HepG2 (cell line): ENCODE results near the gene ACTN4. TPM values are rescaled to one million over a fixed set of nuclear protein-coding genes. Genes with fewer than 3 reads are reported as not detected.

Experiments
- BHLHE40 ChIP-seq: IDR thresholded peaks from 2 replicates; pipeline ENCODE4 v1.6.1; 2011; ENCODE audit warnings: low read length, improper control_type of control experiment
- ELF1 ChIP-seq: sonication (generic); formaldehyde crosslinking; IDR thresholded peaks from 2 replicates; pipeline ENCODE4 v1.4.0; 2020; ENCODE audit warnings: missing genetic modification reagents
- ELF4 ChIP-seq: sonication (generic); formaldehyde crosslinking; IDR thresholded peaks from 2 replicates; pipeline ENCODE4 v1.5.0; 2020; ENCODE audit warnings: missing genetic modification reagents, mild to moderate bottlenecking, moderate library complexity, borderline replicate concordance
- GTF2F1 ChIP-seq: fragments of 150-350 bp; IDR thresholded peaks from 2 replicates; pipeline ENCODE4 v1.6.1; 2014; ENCODE audit warnings: low read length
- HMGA1 ChIP-seq: sonication (generic); formaldehyde crosslinking; conservative IDR thresholded peaks from 2 replicates; pipeline ENCODE4 v1.4.0; 2020; ENCODE audit warnings: missing genetic modification reagents
- HOXA3 ChIP-seq: sonication (generic); formaldehyde crosslinking; IDR thresholded peaks from 2 replicates; pipeline ENCODE4 v1.5.0; 2020; ENCODE audit warnings: missing genetic modification reagents
- MTA3 ChIP-seq: sonication (generic); formaldehyde crosslinking; IDR thresholded peaks from 2 replicates; pipeline ENCODE4 v1.4.0; 2020; ENCODE audit warnings: missing genetic modification reagents
- NCOA1 ChIP-seq: sonication (generic); formaldehyde crosslinking; IDR thresholded peaks from 2 replicates; pipeline ENCODE4 v1.9.0; 2021; ENCODE audit warnings: missing genetic modification reagents
- SOX13 ChIP-seq, 3 experiments: fragments of 450-650 bp in 1 of 3; sonication (generic) in 1 of 3; formaldehyde crosslinking in 1 of 3; IDR thresholded peaks in 2 of 3; conservative IDR thresholded peaks in 1 of 3; 2 replicates each; pipeline versions ENCODE4 v1.5.0 to v1.6.1; 2016 to 2020; ENCODE audit warnings: antibody characterized with exemption in 1 of 3, mild to moderate bottlenecking in 1 of 3, missing compliant biosample characterization in 1 of 3, missing genetic modification reagents in 1 of 3, moderate library complexity in 1 of 3
- SOX6 ChIP-seq, 2 experiments: fragments of 450-650 bp in 1 of 2; sonication (generic) in 1 of 2; formaldehyde crosslinking in 1 of 2; IDR thresholded peaks; 2 replicates each; pipeline versions ENCODE4 v1.4.0 to v1.6.1; 2017 to 2020; ENCODE audit warnings: antibody characterized with exemption in 1 of 2, mild to moderate bottlenecking in 1 of 2, missing genetic modification reagents in 1 of 2
- XRCC5 ChIP-seq: fragments of 200-400 bp; formaldehyde crosslinking; optimal IDR thresholded peaks from 2 replicates; pipeline ENCODE3; 2017; ENCODE audit warnings: mild to moderate bottlenecking, low read length
- YEATS2 ChIP-seq: sonication (generic); formaldehyde crosslinking; IDR thresholded peaks from 2 replicates; pipeline ENCODE4 v1.4.0; 2020; ENCODE audit warnings: missing genetic modification reagents, borderline replicate concordance
- ZMYM4 ChIP-seq: sonication (generic); formaldehyde crosslinking; IDR thresholded peaks from 2 replicates; pipeline ENCODE4 v1.8.1; 2023; ENCODE audit warnings: mild to moderate bottlenecking, missing genetic modification reagents
- ZNF30 ChIP-seq: sonication (generic); formaldehyde crosslinking; IDR thresholded peaks from 2 replicates; pipeline ENCODE4 v1.5.0; 2020; ENCODE audit warnings: mild to moderate bottlenecking, missing genetic modification reagents
- ZNF441 ChIP-seq: sonication (generic); formaldehyde crosslinking; IDR thresholded peaks from 2 replicates; pipeline ENCODE4 v1.7.0; 2021; ENCODE audit warnings: missing genetic modification reagents, borderline replicate concordance
- polyA plus RNA-seq, 8 experiments: library from polyadenylated mRNA; depleted of rRNA in 3 of 8; stranded (reverse) in 7 of 8; unstranded in 1 of 8; fragments of >200 nt; fragmentation: Illumina TruSeq in 4 of 8; extraction: Trizol in 4 of 8; gene quantifications; 2 replicates each; pipeline versions ENCODE4 v1.2.1 to v1.2.3, GENCODE V29; 2011 to 2016; ENCODE audit warnings: low read depth in 4 of 8, missing spikeins in 1 of 8, mixed read lengths in 1 of 8; ENCODE audit not compliant: insufficient read depth in 1 of 8
- total RNA-seq, 5 experiments: library from RNA; depleted of rRNA; stranded (reverse); fragments of >200 nt; fragmentation: Illumina TruSeq; extraction: Trizol; gene quantifications; 2 replicates each; pipeline ENCODE4 v1.2.3, GENCODE V29; 2016; ENCODE audit warnings: low read depth in 1 of 5
- TF ChIP-seq, protein P1 (sequence below): sonication (generic); formaldehyde crosslinking; conservative IDR thresholded peaks from 2 replicates; pipeline ENCODE4 v1.4.0; 2020; ENCODE audit warnings: missing genetic modification reagents
- TF ChIP-seq, protein P2 (sequence below): sonication (generic); formaldehyde crosslinking; IDR thresholded peaks from 2 replicates; pipeline ENCODE4 v1.8.1; 2023; ENCODE audit warnings: mild to moderate bottlenecking, inconsistent platforms, moderate library complexity, missing genetic modification reagents, borderline replicate concordance
- TF ChIP-seq, protein P3 (sequence below): IDR thresholded peaks from 2 replicates; pipeline ENCODE4 v1.6.1; 2016; ENCODE audit warnings: missing biosample characterization, missing genetic modification reagents, low read depth
- TF ChIP-seq, protein P4 (sequence below): sonication (generic); formaldehyde crosslinking; IDR thresholded peaks from 2 replicates; pipeline ENCODE4 v1.4.0; 2020; ENCODE audit warnings: missing genetic modification reagents; ENCODE audit errors: not compliant biosample characterization
- TF ChIP-seq, protein P5 (sequence below): IDR thresholded peaks from 2 replicates; pipeline ENCODE4 v1.6.1; 2016; ENCODE audit warnings: low read depth, borderline replicate concordance
- TF ChIP-seq, protein P6 (sequence below): sonication (generic); formaldehyde crosslinking; IDR thresholded peaks from 2 replicates; pipeline ENCODE4 v1.5.1; 2020; ENCODE audit warnings: missing genetic modification reagents, mild to moderate bottlenecking, borderline replicate concordance
- TF ChIP-seq, protein P7 (sequence below): sonication (generic); formaldehyde crosslinking; IDR thresholded peaks from 2 replicates; pipeline ENCODE4 v1.8.0; 2022; ENCODE audit warnings: missing genetic modification reagents, mild to moderate bottlenecking, borderline replicate concordance

The ACTN4 gene
- total and polyA plus RNA-seq, 2 of the 13 experiments (the other 11 are each of a cell fraction or from before 2014, with no cell fraction given) = 171 to 192 TPM

DNA sequence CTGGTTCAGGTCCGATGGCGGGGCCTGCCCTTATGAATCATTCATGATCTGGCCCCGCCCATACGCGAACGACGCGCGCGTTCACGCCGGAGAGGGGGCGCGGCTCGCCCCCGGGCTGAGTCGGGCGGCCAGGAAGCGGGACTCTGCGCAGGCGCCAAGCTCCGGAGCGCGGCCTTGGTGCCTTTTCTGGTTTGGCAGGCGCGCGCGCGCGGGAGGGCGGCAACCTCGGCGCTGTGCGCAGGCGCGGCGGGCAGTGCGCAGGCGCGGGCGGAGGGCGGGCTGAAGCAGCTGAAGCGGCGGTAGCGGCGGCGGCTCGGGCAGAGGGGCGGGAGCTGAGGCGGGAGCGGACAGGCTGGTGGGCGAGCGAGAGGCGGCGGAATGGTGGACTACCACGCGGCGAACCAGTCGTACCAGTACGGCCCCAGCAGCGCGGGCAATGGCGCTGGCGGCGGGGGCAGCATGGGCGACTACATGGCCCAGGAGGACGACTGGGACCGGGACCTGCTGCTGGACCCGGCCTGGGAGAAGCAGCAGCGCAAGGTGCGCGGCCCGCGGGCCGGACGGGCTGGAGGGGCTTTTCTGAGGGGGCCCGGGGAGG, at the start of gene ACTN4 (continued):
- TF ChIP-seq ELF1 (CRISPR knock-in tag) (peak; percentile 42; the same call in 1 of the 2 replicates), NCOA1 (no peak), HOXA3 (CRISPR knock-in tag) (peak; percentile 54; the same call in 1 of the 2 replicates), HMGA1 (CRISPR knock-in tag) (no peak), SOX13 (IDR thresholded peaks at IDR 0.05) (peak; percentile 39; the same call in 1 of the 2 replicates), SOX13 (CRISPR knock-in tag; conservative IDR thresholded peaks at IDR 0.05 in 1 of 2, IDR thresholded peaks at IDR 0.05 in 1 of 2) (0 out of 4 replicates have a peak, but pooled peaks of 1 of the 2 experiments have one; percentile 5), SOX6 (IDR thresholded peaks at IDR 0.05) (no peak), SOX6 (CRISPR knock-in tag; IDR thresholded peaks at IDR 0.05) (peak; percentile 15; the same call in 1 of the 2 replicates), ELF4 (CRISPR knock-in tag) (no peak), ZNF30 (CRISPR knock-in tag) (no peak), ZMYM4 (CRISPR knock-in tag) (0 out of 2 replicates have a peak, but pooled peaks have one; percentile 51), XRCC5 (peak; percentile 63), ZNF441 (CRISPR knock-in tag) (peak; percentile 9; the same call in 1 of the 2 replicates), GTF2F1 (no peak), BHLHE40 (no peak), MTA3 (CRISPR knock-in tag) (no peak), YEATS2 (CRISPR knock-in tag) (no peak)
- TF ChIP-seq, protein P1, sequence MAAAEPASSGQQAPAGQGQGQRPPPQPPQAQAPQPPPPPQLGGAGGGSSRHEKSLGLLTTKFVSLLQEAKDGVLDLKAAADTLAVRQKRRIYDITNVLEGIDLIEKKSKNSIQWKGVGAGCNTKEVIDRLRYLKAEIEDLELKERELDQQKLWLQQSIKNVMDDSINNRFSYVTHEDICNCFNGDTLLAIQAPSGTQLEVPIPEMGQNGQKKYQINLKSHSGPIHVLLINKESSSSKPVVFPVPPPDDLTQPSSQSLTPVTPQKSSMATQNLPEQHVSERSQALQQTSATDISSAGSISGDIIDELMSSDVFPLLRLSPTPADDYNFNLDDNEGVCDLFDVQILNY (CRISPR knock-in tag) = peak; percentile 44; the same call in 1 of the 2 replicates
- TF ChIP-seq, protein P2, sequence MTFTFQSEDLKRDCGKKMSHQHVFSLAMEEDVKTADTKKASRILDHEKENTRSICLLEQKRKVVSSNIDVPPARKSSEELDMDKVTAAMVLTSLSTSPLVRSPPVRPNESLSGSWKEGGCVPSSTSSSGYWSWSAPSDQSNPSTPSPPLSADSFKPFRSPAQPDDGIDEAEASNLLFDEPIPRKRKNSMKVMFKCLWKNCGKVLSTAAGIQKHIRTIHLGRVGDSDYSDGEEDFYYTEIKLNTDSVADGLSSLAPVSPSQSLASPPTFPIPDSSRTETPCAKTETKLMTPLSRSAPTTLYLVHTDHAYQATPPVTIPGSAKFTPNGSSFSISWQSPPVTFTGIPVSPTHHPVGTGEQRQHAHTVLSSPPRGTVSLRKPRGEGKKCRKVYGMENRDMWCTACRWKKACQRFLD (CRISPR knock-in tag) = no peak
- TF ChIP-seq, protein P3, sequence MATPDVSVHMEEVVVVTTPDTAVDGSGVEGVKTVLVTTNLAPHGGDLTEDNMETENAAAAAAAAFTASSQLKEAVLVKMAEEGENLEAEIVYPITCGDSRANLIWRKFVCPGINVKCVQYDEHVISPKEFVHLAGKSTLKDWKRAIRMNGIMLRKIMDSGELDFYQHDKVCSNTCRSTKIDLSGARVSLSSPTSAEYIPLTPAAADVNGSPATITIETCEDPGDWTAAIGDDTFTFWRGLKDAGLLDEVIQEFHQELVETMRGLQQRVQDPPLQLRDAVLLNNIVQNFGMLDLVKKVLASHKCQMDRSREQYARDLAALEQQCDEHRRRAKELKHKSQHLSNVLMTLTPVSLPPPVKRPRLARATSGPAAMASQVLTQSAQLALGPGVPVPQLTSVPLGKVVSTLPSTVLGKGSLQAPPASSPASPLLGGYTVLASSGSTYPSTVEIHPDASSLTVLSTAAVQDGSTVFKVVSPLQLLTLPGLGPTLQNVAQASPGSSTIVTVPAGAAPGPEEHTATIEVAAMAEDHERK = peak; percentile 74
- TF ChIP-seq, protein P4, sequence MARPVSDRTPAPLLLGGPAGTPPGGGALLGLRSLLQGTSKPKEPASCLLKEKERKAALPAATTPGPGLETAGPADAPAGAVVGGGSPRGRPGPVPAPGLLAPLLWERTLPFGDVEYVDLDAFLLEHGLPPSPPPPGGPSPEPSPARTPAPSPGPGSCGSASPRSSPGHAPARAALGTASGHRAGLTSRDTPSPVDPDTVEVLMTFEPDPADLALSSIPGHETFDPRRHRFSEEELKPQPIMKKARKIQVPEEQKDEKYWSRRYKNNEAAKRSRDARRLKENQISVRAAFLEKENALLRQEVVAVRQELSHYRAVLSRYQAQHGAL = no peak
- TF ChIP-seq, protein P5, sequence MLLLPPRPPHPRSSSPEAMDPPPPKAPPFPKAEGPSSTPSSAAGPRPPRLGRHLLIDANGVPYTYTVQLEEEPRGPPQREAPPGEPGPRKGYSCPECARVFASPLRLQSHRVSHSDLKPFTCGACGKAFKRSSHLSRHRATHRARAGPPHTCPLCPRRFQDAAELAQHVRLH (CRISPR knock-in tag) = no peak
- TF ChIP-seq, protein P6, sequence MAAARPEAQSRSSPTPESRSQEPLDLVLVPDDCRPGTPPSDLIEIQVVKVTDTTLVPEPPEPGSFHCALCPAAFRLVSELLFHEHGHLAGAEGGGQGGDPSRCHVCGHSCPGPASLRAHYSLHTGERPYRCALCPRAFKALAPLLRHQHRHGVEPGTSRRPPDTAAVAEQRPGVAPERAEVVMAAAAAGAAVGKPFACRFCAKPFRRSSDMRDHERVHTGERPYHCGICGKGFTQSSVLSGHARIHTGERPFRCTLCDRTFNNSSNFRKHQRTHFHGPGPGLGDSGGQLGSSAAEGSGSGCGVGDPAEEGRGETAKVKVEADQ (CRISPR knock-in tag) = peak; percentile 90; the same call in 1 of the 2 replicates
- TF ChIP-seq, protein P7, sequence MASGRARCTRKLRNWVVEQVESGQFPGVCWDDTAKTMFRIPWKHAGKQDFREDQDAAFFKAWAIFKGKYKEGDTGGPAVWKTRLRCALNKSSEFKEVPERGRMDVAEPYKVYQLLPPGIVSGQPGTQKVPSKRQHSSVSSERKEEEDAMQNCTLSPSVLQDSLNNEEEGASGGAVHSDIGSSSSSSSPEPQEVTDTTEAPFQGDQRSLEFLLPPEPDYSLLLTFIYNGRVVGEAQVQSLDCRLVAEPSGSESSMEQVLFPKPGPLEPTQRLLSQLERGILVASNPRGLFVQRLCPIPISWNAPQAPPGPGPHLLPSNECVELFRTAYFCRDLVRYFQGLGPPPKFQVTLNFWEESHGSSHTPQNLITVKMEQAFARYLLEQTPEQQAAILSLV (CRISPR knock-in tag) = no peak
